Measurements from ENCODE around the gene PIK3AP1.

Gene PIK3AP1

GRCh38 chr10:96747734-96748550 lies 27.6 kb upstream of the PIK3AP1 start:
- peaks cover 8% of the 10 kb centered on the region for H3K4me1 ChIP-seq (ENCODE audit: insufficient read depth, low read length, poor library complexity, severe bottlenecking)
- H3K4me3 ChIP-seq (ENCODE audit: low read length, poor library complexity, severe bottlenecking) = no peak overlapping the region
- H3K9me2 ChIP-seq (replicated peaks; ENCODE audit: low read depth, low read length) = no peaks in the 10 kb centered on the region
- H4K20me1 ChIP-seq (ENCODE audit: insufficient read depth, low read length, poor library complexity, severe bottlenecking) = no peaks in the 10 kb centered on the region
- TF ChIP-seq CTCF (conservative IDR thresholded peaks at IDR 0.05; ENCODE audit: low read length) (no peak), EZH2phosphoT487 (IDR thresholded peaks at IDR 0.05; ENCODE audit: borderline replicate concordance) (no peak)
- peak overlapping the region; percentile 74 for H2AFZ ChIP-seq (ENCODE audit: low read length)
- H3F3A ChIP-seq (ENCODE audit: low read depth) = no peaks in the 10 kb centered on the region
- H3K9me3 ChIP-seq (ENCODE audit: insufficient read depth, low read depth, low read length) = no peaks in the 10 kb centered on the region
- no peaks in the 10 kb centered on the region for H3K27me3 ChIP-seq (ENCODE audit: insufficient read depth, low read length, poor library complexity, severe bottlenecking)
- H3K79me2 ChIP-seq (ENCODE audit: insufficient read depth, low read length) = no peaks in the 10 kb centered on the region
- H3K4me2 ChIP-seq (ENCODE audit: low read depth, low read length, poor library complexity, severe bottlenecking) = no peak overlapping the region
- no peak overlapping the region for H3K9ac ChIP-seq (ENCODE audit: low read depth, low read length, poor library complexity, severe bottlenecking)
- no peaks in the 10 kb centered on the region for H3K36me3 ChIP-seq (ENCODE audit: insufficient read depth, low read length)

GRCh38 chr10:96746503-96746902 lies 26.2 kb upstream of the PIK3AP1 start:
- no peaks in the 10 kb centered on the region for H3K9me2 ChIP-seq (replicated peaks; ENCODE audit: low read depth, low read length)
- peaks cover 8% of the 10 kb centered on the region for H3K4me1 ChIP-seq (ENCODE audit: insufficient read depth, low read length, poor library complexity, severe bottlenecking)
- H3K9ac ChIP-seq (ENCODE audit: low read depth, low read length, poor library complexity, severe bottlenecking) = no peak overlapping the region
- no peak overlapping the region for H2AFZ ChIP-seq (ENCODE audit: low read length)
- no peaks in the 10 kb centered on the region for H3K9me3 ChIP-seq (ENCODE audit: insufficient read depth, low read depth, low read length)
- H3K4me2 ChIP-seq (ENCODE audit: low read depth, low read length, poor library complexity, severe bottlenecking) = no peak overlapping the region
- no peak overlapping the region for H3K4me3 ChIP-seq (ENCODE audit: low read length, poor library complexity, severe bottlenecking)
- no peaks in the 10 kb centered on the region for H3K36me3 ChIP-seq (ENCODE audit: insufficient read depth, low read length)
- no peaks in the 10 kb centered on the region for H4K20me1 ChIP-seq (ENCODE audit: insufficient read depth, low read length, poor library complexity, severe bottlenecking)
- H3F3A ChIP-seq (ENCODE audit: low read depth) = no peaks in the 10 kb centered on the region
- no peak for TF ChIP-seq EZH2phosphoT487 (IDR thresholded peaks at IDR 0.05; ENCODE audit: borderline replicate concordance)
- H3K27me3 ChIP-seq (ENCODE audit: insufficient read depth, low read length, poor library complexity, severe bottlenecking) = no peaks in the 10 kb centered on the region
- H3K79me2 ChIP-seq (ENCODE audit: insufficient read depth, low read length) = no peaks in the 10 kb centered on the region

- Histone ChIP-seq H3K9me3 (ENCODE audit: insufficient read depth, low read depth, low read length) (no peaks in the 10 kb centered on the region), H3K4me1 (ENCODE audit: insufficient read depth, low read length, poor library complexity, severe bottlenecking) (peaks cover 8% of the 10 kb centered on the region), H3K27me3 (ENCODE audit: insufficient read depth, low read length, poor library complexity, severe bottlenecking) (no peaks in the 10 kb centered on the region), H4K20me1 (ENCODE audit: insufficient read depth, low read length, poor library complexity, severe bottlenecking) (no peaks in the 10 kb centered on the region), H3K4me2 (ENCODE audit: low read depth, low read length, poor library complexity, severe bottlenecking) (no peak overlapping the region), H3K36me3 (ENCODE audit: insufficient read depth, low read length) (no peaks in the 10 kb centered on the region), H3K9ac (ENCODE audit: low read depth, low read length, poor library complexity, severe bottlenecking) (no peak overlapping the region), H3K9me2 (replicated peaks; ENCODE audit: low read depth, low read length) (no peaks in the 10 kb centered on the region), H3F3A (ENCODE audit: low read depth) (no peaks in the 10 kb centered on the region), H3K79me2 (ENCODE audit: insufficient read depth, low read length) (no peaks in the 10 kb centered on the region), H2AFZ (ENCODE audit: low read length) (no peak overlapping the region), H3K4me3 (ENCODE audit: low read length, poor library complexity, severe bottlenecking) (no peak overlapping the region)
- no peak for TF ChIP-seq CTCF (conservative IDR thresholded peaks at IDR 0.05; ENCODE audit: low read length)
- no peak for TF ChIP-seq EZH2phosphoT487 (IDR thresholded peaks at IDR 0.05; ENCODE audit: borderline replicate concordance)
These were observed 25.6 kb upstream of the PIK3AP1 start for GRCh38 chr10:96745950-96746349.

All from Loucy (cell line).